HEK293 (cell line): Measurements from ENCODE around the gene COX7A2.

ENCODE experiments used
- CTCF ChIA-PET: fragments of 350-600 bp; formaldehyde crosslinking; extraction: SDS; loops from one replicate; lab custom pipeline; 2021; ENCODE audit warnings: antibody characterized with exemption; lab: Yijun Ruan, JAX
- POLR2A ChIA-PET: fragments of 300-600 bp; formaldehyde crosslinking; extraction: SDS; loops from one replicate; lab custom pipeline; 2020; ENCODE audit warnings: antibody characterized with exemption, inconsistent platforms; lab: Yijun Ruan, JAX
- H3K27ac ChIP-seq: fragments of 200-500 bp; sonication (Bioruptor generic); 2 replicates; pipeline ENCODE4 v1.5.1; 2014; ENCODE audit warnings: low read depth, low read length, control low read depth, inconsistent platforms; ENCODE audit errors: extremely low read depth
- H3K36me3 ChIP-seq, 2 experiments: fragments of 200-500 bp in 1 of 2; sonication (Bioruptor generic) in 1 of 2; 1 replicate in 1 of 2; 2 replicates in 1 of 2; pipeline ENCODE4 v1.5.1; 2014 to 2017; ENCODE audit warnings: inconsistent platforms in 2 of 2, low read length in 2 of 2; ENCODE audit not compliant: control insufficient read depth in 2 of 2, insufficient read depth in 1 of 2
- H3K4me1 ChIP-seq: fragments of 200-500 bp; sonication (Bioruptor generic); 2 replicates; pipeline ENCODE4 v1.5.1; 2014; ENCODE audit warnings: mild to moderate bottlenecking, low read length, inconsistent platforms; ENCODE audit not compliant: control insufficient read depth, insufficient read depth
- H3K4me3 ChIP-seq: 2 replicates; pipeline ENCODE4 v1.5.1; 2011; ENCODE audit warnings: low read depth, mild to moderate bottlenecking, control low read depth, low read length, moderate library complexity
- H3K9me3 ChIP-seq: fragments of 200-500 bp; sonication (Bioruptor generic); 2 replicates; pipeline ENCODE4 v1.5.1; 2014; ENCODE audit warnings: low read depth, low read length, inconsistent platforms; ENCODE audit not compliant: control insufficient read depth, insufficient read depth
- HIC1 ChIP-seq: fragments of 450-650 bp; formaldehyde crosslinking; IDR thresholded peaks from 2 replicates; pipeline ENCODE4 v1.5.1; 2016; ENCODE audit warnings: missing biosample characterization, missing genetic modification characterization
- RBAK ChIP-seq: fragments of 450-650 bp; formaldehyde crosslinking; IDR thresholded peaks from 2 replicates; pipeline ENCODE4 v1.5.1; 2016; ENCODE audit warnings: missing biosample characterization, missing genetic modification characterization
- TCF7L2 ChIP-seq: IDR thresholded peaks from 2 replicates; pipeline ENCODE4 v1.6.1; 2011; ENCODE audit warnings: low read depth, mild to moderate bottlenecking, inconsistent platforms, low read length, moderate library complexity, borderline replicate concordance
- TRIM28 ChIP-seq: IDR thresholded peaks from 2 replicates; pipeline ENCODE4 v1.6.1; 2011; ENCODE audit warnings: low read length, control low read depth, borderline replicate concordance
- YY1 ChIP-seq: fragments of 450-650 bp; formaldehyde crosslinking; IDR thresholded peaks from 2 replicates; pipeline ENCODE4 v1.5.1; 2018; ENCODE audit warnings: missing biosample characterization, missing genetic modification characterization
- ZBTB7A ChIP-seq: fragments of 450-650 bp; formaldehyde crosslinking; IDR thresholded peaks from 2 replicates; pipeline ENCODE4 v1.5.1; 2016; ENCODE audit warnings: low read depth, missing biosample characterization, missing genetic modification characterization
- ZNF138 ChIP-seq: fragments of 450-650 bp; formaldehyde crosslinking; IDR thresholded peaks from 2 replicates; pipeline ENCODE4 v1.5.1; 2016; ENCODE audit warnings: missing biosample characterization, missing genetic modification characterization, borderline replicate concordance
- ZNF18 ChIP-seq: fragments of 450-650 bp; formaldehyde crosslinking; IDR thresholded peaks from 2 replicates; pipeline ENCODE4 v1.5.1; 2016; ENCODE audit warnings: missing biosample characterization, missing genetic modification characterization
- ZNF184 ChIP-seq: fragments of 450-650 bp; IDR thresholded peaks from 2 replicates; pipeline ENCODE4 v1.5.1; 2018; ENCODE audit warnings: missing biosample characterization, mild to moderate bottlenecking, missing genetic modification characterization
- ZNF19 ChIP-seq: fragments of 450-650 bp; formaldehyde crosslinking; IDR thresholded peaks from 2 replicates; pipeline ENCODE4; 2016; ENCODE audit warnings: missing biosample characterization, missing genetic modification characterization, low read depth
- ZNF2 ChIP-seq: fragments of 450-650 bp; formaldehyde crosslinking; IDR thresholded peaks from 2 replicates; pipeline ENCODE4 v1.5.1; 2016; ENCODE audit warnings: missing biosample characterization, missing genetic modification characterization
- ZNF292 ChIP-seq: fragments of 450-650 bp; formaldehyde crosslinking; IDR thresholded peaks from 2 replicates; pipeline ENCODE4 v1.5.1; 2016; ENCODE audit warnings: low read depth, missing biosample characterization, missing genetic modification characterization, borderline replicate concordance
- ZNF549 ChIP-seq: fragments of 450-650 bp; IDR thresholded peaks from 2 replicates; pipeline ENCODE4 v1.5.1; 2018; ENCODE audit warnings: missing biosample characterization, missing genetic modification characterization, mild to moderate bottlenecking, inconsistent platforms, moderate library complexity
- ZNF558 ChIP-seq: fragments of 450-650 bp; formaldehyde crosslinking; IDR thresholded peaks from 2 replicates; pipeline ENCODE4 v1.5.1; 2016; ENCODE audit warnings: missing biosample characterization, missing genetic modification characterization
- ZNF626 ChIP-seq: fragments of 450-650 bp; sonication (Bioruptor Pico); formaldehyde crosslinking; IDR thresholded peaks from 2 replicates; pipeline ENCODE4 v1.5.1; 2018; ENCODE audit warnings: missing biosample characterization, missing genetic modification characterization, inconsistent platforms
- TF ChIP-seq, protein P1 (sequence below): fragments of 450-650 bp; formaldehyde crosslinking; IDR thresholded peaks from 2 replicates; pipeline ENCODE4 v1.5.1; 2016; ENCODE audit warnings: missing biosample characterization, missing genetic modification characterization, borderline replicate concordance

Gene COX7A2

GRCh38 chr6:75244063-75244584, 523 bp upstream of the COX7A2 start (continued):
- TF ChIP-seq ZNF19, result no peak
- no peak for TF ChIP-seq ZNF18
- 0 out of 2 replicates have a peak, but pooled peaks have one; percentile 63 for TF ChIP-seq ZNF626 (tag by site-specific recombination)
- TF ChIP-seq ZBTB7A (tag by site-specific recombination), result no peak
- TF ChIP-seq ZNF292 (tag by site-specific recombination), result no peak
- no peak for TF ChIP-seq YY1 (tag by site-specific recombination)
- TF ChIP-seq ZNF558 (tag by site-specific recombination), result no peak
- no peak for TF ChIP-seq ZNF2 (tag by site-specific recombination)
- no peak for TF ChIP-seq ZNF549 (tag by site-specific recombination)
- TF ChIP-seq, protein P1, sequence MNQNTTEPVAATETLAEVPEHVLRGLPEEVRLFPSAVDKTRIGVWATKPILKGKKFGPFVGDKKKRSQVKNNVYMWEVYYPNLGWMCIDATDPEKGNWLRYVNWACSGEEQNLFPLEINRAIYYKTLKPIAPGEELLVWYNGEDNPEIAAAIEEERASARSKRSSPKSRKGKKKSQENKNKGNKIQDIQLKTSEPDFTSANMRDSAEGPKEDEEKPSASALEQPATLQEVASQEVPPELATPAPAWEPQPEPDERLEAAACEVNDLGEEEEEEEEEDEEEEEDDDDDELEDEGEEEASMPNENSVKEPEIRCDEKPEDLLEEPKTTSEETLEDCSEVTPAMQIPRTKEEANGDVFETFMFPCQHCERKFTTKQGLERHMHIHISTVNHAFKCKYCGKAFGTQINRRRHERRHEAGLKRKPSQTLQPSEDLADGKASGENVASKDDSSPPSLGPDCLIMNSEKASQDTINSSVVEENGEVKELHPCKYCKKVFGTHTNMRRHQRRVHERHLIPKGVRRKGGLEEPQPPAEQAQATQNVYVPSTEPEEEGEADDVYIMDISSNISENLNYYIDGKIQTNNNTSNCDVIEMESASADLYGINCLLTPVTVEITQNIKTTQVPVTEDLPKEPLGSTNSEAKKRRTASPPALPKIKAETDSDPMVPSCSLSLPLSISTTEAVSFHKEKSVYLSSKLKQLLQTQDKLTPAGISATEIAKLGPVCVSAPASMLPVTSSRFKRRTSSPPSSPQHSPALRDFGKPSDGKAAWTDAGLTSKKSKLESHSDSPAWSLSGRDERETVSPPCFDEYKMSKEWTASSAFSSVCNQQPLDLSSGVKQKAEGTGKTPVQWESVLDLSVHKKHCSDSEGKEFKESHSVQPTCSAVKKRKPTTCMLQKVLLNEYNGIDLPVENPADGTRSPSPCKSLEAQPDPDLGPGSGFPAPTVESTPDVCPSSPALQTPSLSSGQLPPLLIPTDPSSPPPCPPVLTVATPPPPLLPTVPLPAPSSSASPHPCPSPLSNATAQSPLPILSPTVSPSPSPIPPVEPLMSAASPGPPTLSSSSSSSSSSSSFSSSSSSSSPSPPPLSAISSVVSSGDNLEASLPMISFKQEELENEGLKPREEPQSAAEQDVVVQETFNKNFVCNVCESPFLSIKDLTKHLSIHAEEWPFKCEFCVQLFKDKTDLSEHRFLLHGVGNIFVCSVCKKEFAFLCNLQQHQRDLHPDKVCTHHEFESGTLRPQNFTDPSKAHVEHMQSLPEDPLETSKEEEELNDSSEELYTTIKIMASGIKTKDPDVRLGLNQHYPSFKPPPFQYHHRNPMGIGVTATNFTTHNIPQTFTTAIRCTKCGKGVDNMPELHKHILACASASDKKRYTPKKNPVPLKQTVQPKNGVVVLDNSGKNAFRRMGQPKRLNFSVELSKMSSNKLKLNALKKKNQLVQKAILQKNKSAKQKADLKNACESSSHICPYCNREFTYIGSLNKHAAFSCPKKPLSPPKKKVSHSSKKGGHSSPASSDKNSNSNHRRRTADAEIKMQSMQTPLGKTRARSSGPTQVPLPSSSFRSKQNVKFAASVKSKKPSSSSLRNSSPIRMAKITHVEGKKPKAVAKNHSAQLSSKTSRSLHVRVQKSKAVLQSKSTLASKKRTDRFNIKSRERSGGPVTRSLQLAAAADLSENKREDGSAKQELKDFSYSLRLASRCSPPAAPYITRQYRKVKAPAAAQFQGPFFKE (tag by site-specific recombination), result no peak
- peak; percentile 27; the same call in 1 of the 2 replicates for TF ChIP-seq TRIM28
- TF ChIP-seq, all 188 proteins: peak for 11

- H3K9me3 ChIP-seq, result no peaks in the 10 kb centered on the region
- peaks cover 37 to 48% of the 10 kb centered on the region in 2 experiments for H3K36me3 ChIP-seq
- no peaks in the 10 kb centered on the region for H3K4me1 ChIP-seq
- POLR2A ChIA-PET, result no interaction called here
- TF ChIP-seq RBAK (tag by site-specific recombination) (no peak), HIC1 (no peak), ZNF138 (tag by site-specific recombination) (no peak), ZNF184 (tag by site-specific recombination) (no peak), TCF7L2 (no peak)
- H3K27ac ChIP-seq, result no peak overlapping the region
- CTCF ChIA-PET, result interaction anchor here (1.2 to 3.3 kb wide), 4 partner anchors 20 to 290 kb away, joined by 3 to 19 read pairs (median 6); no protein-coding TSS in a partner anchor
- no peak overlapping the region for H3K4me3 ChIP-seq
Observed at GRCh38 chr6:75236630-75237029, 7.0 kb downstream of the COX7A2 start.
